Activated CD8-positive, alpha-beta memory T cell treated with anti-CD3 and anti-CD28 coated beads, Interleukin-2, amount 10 ng/mL, durations not matched to agents 7 days and 5 days (primary cell): ENCODE measurements around the gene LPCAT4. TPM values are rescaled to one million over a fixed set of nuclear protein-coding genes. Genes with fewer than 3 reads are reported as not detected.

Experiments used
- ATAC-seq: fragments of 150-1000 bp; cut with Tn5 transposase; one replicate; pipeline ENCODE4 v1.10.0; 2021; ENCODE audit warnings: moderate library complexity
- CTCF ChIA-PET: fragments of 350-600 bp; sonication (Branson Sonifier 250); formaldehyde crosslinking; loops from one replicate; lab custom pipeline; 2021; ENCODE audit warnings: antibody characterized with exemption; lab: Charles Lee
- DNase-seq: peaks from one replicate; pipeline ENCODE4 v3.0.0-alpha.2; 2020
- H3K27ac Mint-ChIP-seq: one replicate; pipeline ENCODE4 v1.8.0; 2021; ENCODE audit warnings: mild to moderate bottlenecking, mixed read lengths
- H3K27me3 Mint-ChIP-seq: one replicate; pipeline ENCODE4 v1.8.0; 2021; ENCODE audit warnings: mixed read lengths
- H3K36me3 Mint-ChIP-seq: one replicate; pipeline ENCODE4 v1.8.0; 2021; ENCODE audit warnings: mild to moderate bottlenecking, mixed read lengths
- H3K4me1 Mint-ChIP-seq: one replicate; pipeline ENCODE4 v1.8.0; 2021; ENCODE audit warnings: mixed read lengths
- H3K4me3 Mint-ChIP-seq: one replicate; pipeline ENCODE4 v1.8.0; 2021; ENCODE audit warnings: mild to moderate bottlenecking, moderate library complexity, mixed read lengths
- H3K9me3 Mint-ChIP-seq: one replicate; pipeline ENCODE4 v1.8.0; 2022; ENCODE audit warnings: low read depth, mixed read lengths
- microRNA-seq: library from miRNA; unstranded; fragments of <30 nt; microRNA quantifications from one replicate; pipeline ENCODE4 v1.2.0, GENCODE V29; 2022
- total RNA-seq, 2 experiments: library from RNA; stranded (reverse); gene quantifications; one replicate each; pipeline ENCODE4 v1.2.3, GENCODE V29; 2021

LPCAT4 gene
- total RNA-seq, 2 experiments from 2014 or later: 126 to 128 TPM

DNA sequence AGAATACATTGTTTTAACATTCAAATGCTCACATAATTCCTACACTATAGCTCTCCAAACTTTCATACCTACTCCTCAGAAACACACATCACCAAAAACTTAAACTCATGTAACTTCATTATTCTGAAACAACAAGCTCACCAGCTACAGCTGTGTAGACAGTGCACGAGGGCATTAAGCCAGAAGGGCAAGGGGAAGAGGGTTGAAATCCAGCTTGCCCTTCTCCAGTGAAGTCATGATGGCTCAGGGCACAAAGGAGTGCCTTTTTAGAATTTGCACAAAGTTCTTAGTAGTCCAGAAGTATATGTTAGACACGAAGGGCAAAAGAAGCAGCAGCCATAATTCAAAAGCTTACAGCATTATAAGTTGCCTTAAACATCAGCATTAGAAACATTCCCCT, 38.0 kb downstream of the LPCAT4 start:
- H3K27me3 Mint-ChIP-seq: no peaks in the 10 kb centered on the region
- H3K4me3 Mint-ChIP-seq: peak overlapping the region; percentile 11
- peak overlapping the region; percentile 78 for H3K27ac Mint-ChIP-seq
- DNase-seq (no peak), ATAC-seq (no peak)
- peaks cover 6% of the 10 kb centered on the region for H3K36me3 Mint-ChIP-seq
- H3K4me1 Mint-ChIP-seq: peaks cover 72% of the 10 kb centered on the region
- CTCF ChIA-PET: interaction anchor here (0.7 to 3.0 kb wide), 10 partner anchors 8 to 88 kb away, joined by 3 to 20 read pairs (median 10); partner anchors contain the start of genes LPCAT4, NOP10, NUTM1 and SLC12A6
- no peaks in the 10 kb centered on the region for H3K9me3 Mint-ChIP-seq

DNA sequence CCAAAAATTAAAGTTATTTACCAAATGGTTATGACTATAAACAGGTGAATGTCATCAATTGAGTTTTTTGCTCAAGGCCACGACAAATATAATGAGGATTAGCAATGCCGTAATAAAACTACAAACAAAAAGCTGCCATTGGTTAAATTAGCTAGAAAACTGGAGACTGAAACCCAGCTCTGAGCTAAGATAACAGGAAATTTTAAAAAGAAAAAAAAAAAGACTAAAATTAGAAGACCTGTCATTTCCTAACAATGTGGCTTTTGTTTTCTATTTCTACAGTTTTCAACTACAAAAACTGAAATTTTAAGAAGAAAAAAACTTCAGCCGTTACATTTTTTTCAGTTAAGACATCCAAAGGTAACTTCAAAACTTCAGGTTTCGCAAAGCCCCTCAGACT, 39.1 kb downstream of the LPCAT4 start:
- ATAC-seq (no peak), DNase-seq (no peak)
- Mint-ChIP-seq H3K9me3 (no peaks in the 10 kb centered on the region), H3K36me3 (peaks cover 8% of the 10 kb centered on the region), H3K27me3 (no peaks in the 10 kb centered on the region), H3K27ac (peak overlapping the region; percentile 78), H3K4me3 (peak overlapping the region; percentile 59), H3K4me1 (peaks cover 64% of the 10 kb centered on the region)
- CTCF ChIA-PET: interaction anchor here (0.9 to 3.0 kb wide), 7 partner anchors 10 to 289 kb away, joined by 3 to 20 read pairs (median 17); partner anchors contain the start of genes AVEN, LPCAT4, NOP10 and NUTM1

DNA sequence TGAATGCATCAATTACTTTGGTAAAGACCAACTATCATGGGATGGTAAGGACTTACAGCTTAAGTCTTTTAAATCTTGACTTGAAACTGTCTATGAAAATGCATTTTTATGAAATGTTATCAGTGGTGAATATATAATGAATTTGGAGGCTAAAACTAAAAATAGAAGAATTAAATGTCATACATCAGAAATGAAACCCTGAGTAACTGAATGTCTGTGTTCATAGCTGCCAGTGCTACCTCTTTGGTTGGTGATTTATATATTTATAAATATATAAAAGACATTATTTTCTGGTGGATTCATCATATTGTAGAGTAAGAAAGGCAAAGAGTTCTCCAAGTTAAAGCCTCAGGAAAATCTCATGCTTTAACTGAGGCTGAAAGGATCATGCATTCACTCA, 41.6 kb downstream of the LPCAT4 start:
- ATAC-seq (no peak), DNase-seq (no peak)
- CTCF ChIA-PET: interaction anchor here (0.8 to 2.0 kb wide), 4 partner anchors 10 to 84 kb away, joined by 3 to 8 read pairs (median 6); partner anchors contain the start of genes LPCAT4, NOP10 and NUTM1
- Mint-ChIP-seq H3K36me3 (peaks cover 4% of the 10 kb centered on the region), H3K9me3 (no peaks in the 10 kb centered on the region), H3K27me3 (no peaks in the 10 kb centered on the region), H3K4me1 (peaks cover 47% of the 10 kb centered on the region), H3K4me3 (no peak overlapping the region), H3K27ac (no peak overlapping the region)

DNA sequence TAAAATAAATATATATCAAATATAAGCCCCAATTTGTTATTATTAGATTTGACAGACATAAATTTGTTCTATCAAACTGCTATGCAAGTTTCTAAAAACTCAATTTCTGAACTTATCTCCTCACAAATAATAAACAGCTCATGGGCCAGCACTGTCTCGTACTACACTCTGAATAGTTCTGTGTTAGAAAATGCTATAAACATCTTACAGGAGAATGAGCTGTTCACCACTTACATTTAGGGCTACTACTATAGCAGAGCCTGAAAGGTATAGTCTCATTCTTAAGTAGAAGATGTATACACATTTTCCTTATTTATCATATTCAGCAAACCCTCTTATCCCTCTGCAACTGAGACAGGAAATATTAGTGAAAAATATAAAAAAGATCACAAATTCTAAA, 42.1 kb downstream of the LPCAT4 start:
- no peak for ATAC-seq
- no peak for DNase-seq
- Mint-ChIP-seq H3K4me1 (peaks cover 43% of the 10 kb centered on the region), H3K36me3 (peaks cover 4% of the 10 kb centered on the region), H3K4me3 (no peak overlapping the region), H3K27me3 (no peaks in the 10 kb centered on the region), H3K9me3 (no peaks in the 10 kb centered on the region), H3K27ac (no peak overlapping the region)
- CTCF ChIA-PET: interaction anchor here (0.8 to 2.0 kb wide), 5 partner anchors 10 to 84 kb away, joined by 3 to 8 read pairs (median 4); partner anchors contain the start of gene LPCAT4

DNA sequence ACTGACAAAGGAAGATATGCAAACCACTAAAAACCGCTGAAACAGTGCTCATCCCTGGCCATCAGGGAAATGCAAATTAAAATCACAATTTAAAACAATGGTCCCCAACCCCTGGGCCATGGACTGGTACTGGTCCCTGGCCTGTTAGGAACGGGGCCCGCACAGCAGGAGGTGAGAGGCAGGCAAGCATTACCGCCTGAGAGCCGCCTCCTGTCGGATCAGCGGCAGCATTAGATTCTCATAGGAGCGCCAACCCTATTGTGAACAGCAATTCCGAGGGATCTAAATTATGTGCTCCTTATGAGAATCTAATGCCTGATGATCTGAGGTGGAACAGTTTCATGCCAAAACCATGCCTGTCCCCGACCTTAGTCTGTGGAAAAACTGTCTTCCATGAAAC, 43.8 kb downstream of the LPCAT4 start:
- DNase-seq: no peak
- CTCF ChIA-PET: no interaction called here
- Mint-ChIP-seq H3K4me3 (no peak overlapping the region), H3K27me3 (no peaks in the 10 kb centered on the region), H3K4me1 (peaks cover 43% of the 10 kb centered on the region), H3K9me3 (no peaks in the 10 kb centered on the region), H3K36me3 (peaks cover 4% of the 10 kb centered on the region), H3K27ac (no peak overlapping the region)
- ATAC-seq: no peak

DNA sequence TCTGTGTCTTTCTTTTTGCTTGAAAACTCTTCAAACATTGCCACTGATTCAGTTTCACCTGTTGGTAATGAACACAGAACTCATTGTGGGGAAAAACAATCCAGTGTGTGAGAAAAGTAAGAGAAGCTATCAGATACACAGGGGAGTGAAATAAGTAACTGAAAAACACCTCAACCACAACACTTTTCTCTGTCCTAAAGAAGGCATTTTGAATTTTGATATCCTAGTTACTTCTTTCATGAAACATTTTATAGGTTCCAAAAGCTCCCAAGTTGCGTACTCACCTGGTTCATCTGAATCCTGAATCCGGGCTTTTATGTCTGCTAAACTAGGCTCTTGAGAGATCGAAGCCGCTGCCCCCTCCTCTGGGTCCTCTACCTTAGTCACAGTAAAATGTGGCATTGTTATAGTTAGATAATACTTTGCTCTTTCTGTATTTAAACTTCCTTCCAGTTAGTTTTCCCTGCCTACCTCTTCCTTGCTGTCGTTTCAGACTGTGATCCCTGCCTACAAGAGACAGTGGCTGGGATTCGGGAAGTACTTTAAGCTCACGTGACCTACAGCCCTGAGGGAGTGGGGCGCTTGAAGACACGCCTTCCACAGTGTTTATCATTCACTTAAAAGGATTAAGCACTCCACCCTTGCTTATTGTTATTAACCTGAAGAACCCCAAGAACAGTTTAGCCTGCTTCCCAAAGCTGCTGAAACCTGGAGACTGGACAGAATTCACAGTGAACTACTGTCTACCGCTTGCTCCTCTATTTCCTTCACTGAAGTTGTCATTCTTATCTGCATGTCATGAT, 48.5 kb downstream of the LPCAT4 start:
- CTCF ChIA-PET: interaction anchor here (1.0 to 3.6 kb wide), 4 partner anchors 10 to 269 kb away, joined by 3 to 20 read pairs (median 4); partner anchors contain the start of gene LPCAT4
- no peaks in the 10 kb centered on the region for H3K9me3 Mint-ChIP-seq
- peak; percentile 70 for ATAC-seq
- no peak for DNase-seq
- H3K36me3 Mint-ChIP-seq: peaks cover 15% of the 10 kb centered on the region
- H3K4me1 Mint-ChIP-seq: peaks cover 41% of the 10 kb centered on the region
- no peaks in the 10 kb centered on the region for H3K27me3 Mint-ChIP-seq
- H3K27ac Mint-ChIP-seq: peak overlapping the region; percentile 86
- H3K4me3 Mint-ChIP-seq: peak overlapping the region; percentile 92

DNA sequence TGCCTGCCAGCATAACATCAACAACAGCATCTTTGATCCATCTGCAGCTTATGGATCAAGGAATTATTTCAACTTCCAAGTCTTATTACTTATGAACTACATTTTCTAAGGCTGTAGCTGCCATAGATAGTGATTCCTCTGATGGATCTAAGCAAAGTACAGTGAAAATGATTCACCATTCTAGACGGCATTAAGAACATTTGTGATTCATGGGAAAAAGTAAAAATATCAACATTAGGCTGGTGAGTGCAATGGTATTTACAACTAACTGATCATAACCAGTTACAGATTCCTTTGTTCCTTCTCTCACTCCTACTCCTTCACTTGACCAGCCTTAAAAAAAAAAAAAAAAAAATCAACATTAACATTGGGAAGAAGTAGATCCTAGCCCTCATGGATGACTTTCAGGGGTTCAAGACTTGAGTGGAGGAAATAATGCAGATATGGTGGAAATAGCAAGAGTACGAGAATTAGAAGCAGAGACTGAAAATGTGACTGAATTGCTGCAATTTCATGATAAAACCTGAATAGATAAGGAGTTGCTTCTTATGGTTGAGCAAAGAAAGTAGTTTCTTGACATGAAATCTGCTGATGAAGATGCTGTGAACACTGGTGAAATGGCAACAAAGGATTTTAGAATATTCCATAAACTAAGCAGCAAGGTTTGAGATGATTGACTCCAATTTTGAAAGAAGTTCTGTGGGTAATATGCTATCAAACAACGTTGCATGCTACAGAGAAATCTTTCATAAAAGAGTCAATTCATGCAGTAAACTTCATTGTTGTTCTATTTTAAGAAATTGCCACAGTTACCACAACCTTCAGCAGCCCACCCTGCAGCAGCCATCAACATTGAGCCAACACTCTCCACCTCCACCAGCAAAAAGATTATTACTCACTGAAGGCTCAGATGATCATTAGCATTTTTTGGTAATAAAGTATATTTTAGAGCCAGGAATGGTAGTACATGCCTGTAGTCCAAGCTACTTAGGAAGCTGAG, 52.2 kb downstream of the LPCAT4 start:
- Mint-ChIP-seq H3K27me3 (no peaks in the 10 kb centered on the region), H3K9me3 (no peaks in the 10 kb centered on the region), H3K4me1 (peaks cover 42% of the 10 kb centered on the region), H3K27ac (no peak overlapping the region), H3K4me3 (no peak overlapping the region), H3K36me3 (peaks cover 18% of the 10 kb centered on the region)
- ATAC-seq (no peak), DNase-seq (no peak)
- CTCF ChIA-PET: no interaction called here

DNA sequence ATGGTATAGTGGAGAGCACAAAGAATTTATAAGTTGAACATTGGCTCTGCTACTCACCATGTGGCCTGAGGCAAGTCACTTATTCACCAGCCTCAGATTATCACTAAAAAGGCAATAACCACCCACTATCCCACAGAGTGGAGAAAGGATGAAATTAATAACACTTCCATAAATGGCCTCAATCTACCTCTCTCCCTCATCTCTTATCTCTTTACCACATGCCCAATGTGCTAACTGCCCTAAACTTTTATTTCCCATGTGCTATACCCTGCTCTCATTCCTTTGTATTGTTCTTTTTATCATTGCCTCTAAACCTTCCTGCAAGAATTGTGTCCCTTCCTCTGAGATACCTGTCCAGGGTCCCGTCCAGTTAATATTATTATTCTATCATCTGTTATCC, 55.4 kb downstream of the LPCAT4 start:
- Mint-ChIP-seq H3K4me3 (no peak overlapping the region), H3K27me3 (no peaks in the 10 kb centered on the region), H3K27ac (no peak overlapping the region), H3K36me3 (peaks cover 25% of the 10 kb centered on the region), H3K9me3 (no peaks in the 10 kb centered on the region), H3K4me1 (peaks cover 29% of the 10 kb centered on the region)
- ATAC-seq (no peak), DNase-seq (no peak)
- CTCF ChIA-PET: no interaction called here

Small RNA genes within 50 kb of the gene (microRNA-seq; reads per million reads assigned to microRNA genes)
- gene MIR1233-1: not detected

Other genes with a start within 250 kb of the LPCAT4 start
- gene KATNBL1, start 157.1 kb downstream of the LPCAT4 start, total RNA-seq: 10 to 100 TPM; 41.5 to 56.5 TPM
- 10 to 100 TPM; 89.2 to 97.2 TPM for gene EMC4, start 142.2 kb downstream of the LPCAT4 start, total RNA-seq
- gene SLC12A6, start 29.4 kb downstream of the LPCAT4 start, total RNA-seq: 10 to 100 TPM; 28.2 to 55.2 TPM
- gene NOP10, start 24.1 kb downstream of the LPCAT4 start, total RNA-seq: 100 to 1,000 TPM; 166 to 249 TPM
- not detected for gene NUTM1, start 23.9 kb downstream of the LPCAT4 start, total RNA-seq
- 100 to 1,000 TPM; 224 to 256 TPM for gene GOLGA8A, start 70.6 kb upstream of the LPCAT4 start, total RNA-seq
- 100 to 1,000 TPM; 278 to 372 TPM for gene GOLGA8B, start 216.5 kb upstream of the LPCAT4 start, total RNA-seq